Measurements from ENCODE around the gene NRXN3. TPM values are rescaled to one million over a fixed set of nuclear protein-coding genes. Genes with fewer than 3 reads are reported as not detected.

Gene NRXN3
- polyA plus RNA-seq, 1 of the 3 experiments (the other 2 are of a cell fraction), result 1.6 TPM

DNA sequence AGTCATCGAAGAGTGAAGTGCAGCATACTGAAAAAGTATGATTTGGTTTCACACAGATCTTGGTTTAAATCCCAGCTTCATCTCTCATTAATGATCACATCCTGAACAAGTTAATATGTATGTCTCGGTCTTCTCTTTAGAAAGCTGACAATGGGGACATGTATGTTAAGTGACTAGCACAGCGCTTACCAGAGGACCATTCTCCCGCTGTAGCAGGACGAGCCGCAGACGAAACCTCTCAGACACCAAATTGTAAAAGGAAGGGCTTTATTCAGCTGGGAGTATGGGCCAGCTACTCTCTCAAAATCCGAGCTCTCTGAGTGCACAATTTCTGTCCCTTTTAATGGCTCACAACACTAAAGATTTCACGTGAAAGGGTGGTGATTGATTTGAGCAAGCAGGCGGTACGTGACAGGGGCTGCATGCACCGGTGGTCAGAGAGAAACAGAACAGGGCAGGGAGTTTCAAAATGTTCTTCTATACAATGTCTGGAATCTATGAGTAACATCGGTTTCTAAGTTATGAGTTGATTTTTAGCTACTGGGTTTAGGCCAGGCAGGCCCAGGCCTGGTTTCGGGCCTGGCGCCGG, 1358.7 kb downstream of the NRXN3 start:
- no peak overlapping the region for H3K4me3 ChIP-seq (ENCODE audit: low read depth in 2 of 2, low read length in 1 of 2)
- H3K27ac ChIP-seq (ENCODE audit: low read depth in 2 of 2, low read length in 1 of 2), result no peak overlapping the region
- POLR2A ChIA-PET, result no interaction called here
- no peak overlapping the region for H3K4me2 ChIP-seq
- H3F3A ChIP-seq (replicated peaks; ENCODE audit: insufficient read depth), result no peaks in the 10 kb centered on the region
- H3K9ac ChIP-seq, result no peak overlapping the region
- H2AFZ ChIP-seq (ENCODE audit: low read depth), result no peak overlapping the region
- no peaks in the 10 kb centered on the region for H4K20me1 ChIP-seq (ENCODE audit: insufficient read depth)
- H3K4me1 ChIP-seq (ENCODE audit: control insufficient read depth in 1 of 2, insufficient read depth in 2 of 2, low read depth in 1 of 2, low read length in 1 of 2), result no peaks in the 10 kb centered on the region
- TF ChIP-seq ELF1 (IDR thresholded peaks at IDR 0.05) (no peak), YY1 (IDR thresholded peaks at IDR 0.05; ENCODE audit: low read depth) (no peak), FOXM1 (IDR thresholded peaks at IDR 0.05; ENCODE audit: low read depth) (no peak), EZH2phosphoT487 (IDR thresholded peaks at IDR 0.05; ENCODE audit: borderline replicate concordance, low read depth) (no peak), MEF2A (IDR thresholded peaks at IDR 0.05; ENCODE audit: borderline replicate concordance, low read depth) (no peak), FOXJ3 (CRISPR knock-in tag; IDR thresholded peaks at IDR 0.05) (no peak), TCF12 (IDR thresholded peaks at IDR 0.05) (no peak), TEAD4 (IDR thresholded peaks at IDR 0.05; ENCODE audit: borderline replicate concordance, insufficient read depth) (no peak), GATA2 (CRISPR knock-in tag; IDR thresholded peaks at IDR 0.05) (no peak), POLR2AphosphoS5 (IDR thresholded peaks at IDR 0.05; ENCODE audit: low read depth, low read length) (no peak)
- TF ChIP-seq, protein P1, sequence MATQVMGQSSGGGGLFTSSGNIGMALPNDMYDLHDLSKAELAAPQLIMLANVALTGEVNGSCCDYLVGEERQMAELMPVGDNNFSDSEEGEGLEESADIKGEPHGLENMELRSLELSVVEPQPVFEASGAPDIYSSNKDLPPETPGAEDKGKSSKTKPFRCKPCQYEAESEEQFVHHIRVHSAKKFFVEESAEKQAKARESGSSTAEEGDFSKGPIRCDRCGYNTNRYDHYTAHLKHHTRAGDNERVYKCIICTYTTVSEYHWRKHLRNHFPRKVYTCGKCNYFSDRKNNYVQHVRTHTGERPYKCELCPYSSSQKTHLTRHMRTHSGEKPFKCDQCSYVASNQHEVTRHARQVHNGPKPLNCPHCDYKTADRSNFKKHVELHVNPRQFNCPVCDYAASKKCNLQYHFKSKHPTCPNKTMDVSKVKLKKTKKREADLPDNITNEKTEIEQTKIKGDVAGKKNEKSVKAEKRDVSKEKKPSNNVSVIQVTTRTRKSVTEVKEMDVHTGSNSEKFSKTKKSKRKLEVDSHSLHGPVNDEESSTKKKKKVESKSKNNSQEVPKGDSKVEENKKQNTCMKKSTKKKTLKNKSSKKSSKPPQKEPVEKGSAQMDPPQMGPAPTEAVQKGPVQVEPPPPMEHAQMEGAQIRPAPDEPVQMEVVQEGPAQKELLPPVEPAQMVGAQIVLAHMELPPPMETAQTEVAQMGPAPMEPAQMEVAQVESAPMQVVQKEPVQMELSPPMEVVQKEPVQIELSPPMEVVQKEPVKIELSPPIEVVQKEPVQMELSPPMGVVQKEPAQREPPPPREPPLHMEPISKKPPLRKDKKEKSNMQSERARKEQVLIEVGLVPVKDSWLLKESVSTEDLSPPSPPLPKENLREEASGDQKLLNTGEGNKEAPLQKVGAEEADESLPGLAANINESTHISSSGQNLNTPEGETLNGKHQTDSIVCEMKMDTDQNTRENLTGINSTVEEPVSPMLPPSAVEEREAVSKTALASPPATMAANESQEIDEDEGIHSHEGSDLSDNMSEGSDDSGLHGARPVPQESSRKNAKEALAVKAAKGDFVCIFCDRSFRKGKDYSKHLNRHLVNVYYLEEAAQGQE (IDR thresholded peaks at IDR 0.05; ENCODE audit: low read depth, low read length), result no peak
- TF ChIP-seq, protein P2, sequence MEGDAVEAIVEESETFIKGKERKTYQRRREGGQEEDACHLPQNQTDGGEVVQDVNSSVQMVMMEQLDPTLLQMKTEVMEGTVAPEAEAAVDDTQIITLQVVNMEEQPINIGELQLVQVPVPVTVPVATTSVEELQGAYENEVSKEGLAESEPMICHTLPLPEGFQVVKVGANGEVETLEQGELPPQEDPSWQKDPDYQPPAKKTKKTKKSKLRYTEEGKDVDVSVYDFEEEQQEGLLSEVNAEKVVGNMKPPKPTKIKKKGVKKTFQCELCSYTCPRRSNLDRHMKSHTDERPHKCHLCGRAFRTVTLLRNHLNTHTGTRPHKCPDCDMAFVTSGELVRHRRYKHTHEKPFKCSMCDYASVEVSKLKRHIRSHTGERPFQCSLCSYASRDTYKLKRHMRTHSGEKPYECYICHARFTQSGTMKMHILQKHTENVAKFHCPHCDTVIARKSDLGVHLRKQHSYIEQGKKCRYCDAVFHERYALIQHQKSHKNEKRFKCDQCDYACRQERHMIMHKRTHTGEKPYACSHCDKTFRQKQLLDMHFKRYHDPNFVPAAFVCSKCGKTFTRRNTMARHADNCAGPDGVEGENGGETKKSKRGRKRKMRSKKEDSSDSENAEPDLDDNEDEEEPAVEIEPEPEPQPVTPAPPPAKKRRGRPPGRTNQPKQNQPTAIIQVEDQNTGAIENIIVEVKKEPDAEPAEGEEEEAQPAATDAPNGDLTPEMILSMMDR (IDR thresholded peaks at IDR 0.05), result no peak
- TF ChIP-seq, protein P3, sequence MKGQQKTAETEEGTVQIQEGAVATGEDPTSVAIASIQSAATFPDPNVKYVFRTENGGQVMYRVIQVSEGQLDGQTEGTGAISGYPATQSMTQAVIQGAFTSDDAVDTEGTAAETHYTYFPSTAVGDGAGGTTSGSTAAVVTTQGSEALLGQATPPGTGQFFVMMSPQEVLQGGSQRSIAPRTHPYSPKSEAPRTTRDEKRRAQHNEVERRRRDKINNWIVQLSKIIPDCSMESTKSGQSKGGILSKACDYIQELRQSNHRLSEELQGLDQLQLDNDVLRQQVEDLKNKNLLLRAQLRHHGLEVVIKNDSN (IDR thresholded peaks at IDR 0.05; ENCODE audit: borderline replicate concordance, low read depth), result no peak
- TF ChIP-seq, protein P4, sequence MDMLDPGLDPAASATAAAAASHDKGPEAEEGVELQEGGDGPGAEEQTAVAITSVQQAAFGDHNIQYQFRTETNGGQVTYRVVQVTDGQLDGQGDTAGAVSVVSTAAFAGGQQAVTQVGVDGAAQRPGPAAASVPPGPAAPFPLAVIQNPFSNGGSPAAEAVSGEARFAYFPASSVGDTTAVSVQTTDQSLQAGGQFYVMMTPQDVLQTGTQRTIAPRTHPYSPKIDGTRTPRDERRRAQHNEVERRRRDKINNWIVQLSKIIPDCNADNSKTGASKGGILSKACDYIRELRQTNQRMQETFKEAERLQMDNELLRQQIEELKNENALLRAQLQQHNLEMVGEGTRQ (IDR thresholded peaks at IDR 0.05; ENCODE audit: borderline replicate concordance, low read depth, low read length), result no peak
- WGBS (ENCODE audit: low lambda C conversion rate), result 82% methylated on average over 16 of the region's 16 CpGs
- no peaks in the 10 kb centered on the region for H3K27me3 ChIP-seq (ENCODE audit: insufficient read depth)
- no peaks in the 10 kb centered on the region for H3K9me3 ChIP-seq
- CTCF ChIA-PET, result interaction anchor here (0.6 kb wide), 1 partner anchor 25 kb away, joined by 4 read pairs; no protein-coding TSS in a partner anchor
- no peaks in the 10 kb centered on the region for H3K79me2 ChIP-seq (ENCODE audit: insufficient read depth)
- no peak for DNase-seq
- no peaks in the 10 kb centered on the region for H3K9me2 ChIP-seq
- no peaks in the 10 kb centered on the region for H3K36me3 ChIP-seq (replicated peaks in 1 of 2; ENCODE audit: control insufficient read depth in 1 of 2, insufficient read depth in 2 of 2, low read length in 1 of 2)

Measured in SK-N-SH (cell line).